KOPT-K1 (cell line): Measurements from ENCODE around the gene KYNU.

ENCODE experiments used
- H3K27ac ChIP-seq: fragments of 200-600 bp; sonication (generic); 2 replicates; pipeline ENCODE4 v1.5.1; 2016; ENCODE audit warnings: antibody characterized with exemption, mild to moderate bottlenecking, low read depth, low read length; ENCODE audit not compliant: poor library complexity, severe bottlenecking
- H3K36me3 ChIP-seq: fragments of 200-600 bp; sonication (generic); 2 replicates; pipeline ENCODE4 v1.5.1; 2017; ENCODE audit warnings: antibody characterized with exemption, mild to moderate bottlenecking, low read length, moderate library complexity; ENCODE audit not compliant: insufficient read depth
- H3K9me3 ChIP-seq: fragments of 200-600 bp; sonication (generic); 2 replicates; pipeline ENCODE4 v1.5.1; 2017; ENCODE audit warnings: antibody characterized with exemption, low read length, mild to moderate bottlenecking; ENCODE audit not compliant: insufficient read depth, poor library complexity, severe bottlenecking

Gene KYNU

GRCh38 chr2:142981069-142981378 is 103.6 kb downstream of the KYNU start:
- Histone ChIP-seq H3K27ac (no peak overlapping the region), H3K9me3 (no peaks in the 10 kb centered on the region), H3K36me3 (no peaks in the 10 kb centered on the region)

- H3K27ac ChIP-seq = no peak overlapping the region
Measured at GRCh38 chr2:142981756-142982155, 104.3 kb downstream of the KYNU start.

GRCh38 chr2:142983174-142983573 is 105.7 kb downstream of the KYNU start:
- Histone ChIP-seq H3K27ac (no peak overlapping the region), H3K9me3 (no peaks in the 10 kb centered on the region), H3K36me3 (no peaks in the 10 kb centered on the region)

More at GRCh38 chr2:142981756-142982155, 104.3 kb downstream of the KYNU start:
- Histone ChIP-seq H3K36me3 (no peaks in the 10 kb centered on the region), H3K9me3 (no peaks in the 10 kb centered on the region)

- no peaks in the 10 kb centered on the region for H3K36me3 ChIP-seq
- no peak overlapping the region for H3K27ac ChIP-seq
- H3K9me3 ChIP-seq = no peaks in the 10 kb centered on the region
Measured at GRCh38 chr2:142984657-142985056, 107.2 kb downstream of the KYNU start.

- no peaks in the 10 kb centered on the region for H3K9me3 ChIP-seq
- no peaks in the 10 kb centered on the region for H3K36me3 ChIP-seq
- no peak overlapping the region for H3K27ac ChIP-seq
Measured at GRCh38 chr2:142987044-142987443, 109.6 kb downstream of the KYNU start.

GRCh38 chr2:142989273-142990204 is 112.1 kb downstream of the KYNU start:
- Histone ChIP-seq H3K9me3 (no peaks in the 10 kb centered on the region), H3K36me3 (no peaks in the 10 kb centered on the region), H3K27ac (no peak overlapping the region)

- no peaks in the 10 kb centered on the region for H3K9me3 ChIP-seq
- H3K36me3 ChIP-seq = no peaks in the 10 kb centered on the region
- no peak overlapping the region for H3K27ac ChIP-seq
Measured at GRCh38 chr2:142991295-142991694, 113.8 kb downstream of the KYNU start.

- Histone ChIP-seq H3K27ac (no peak overlapping the region), H3K36me3 (no peaks in the 10 kb centered on the region), H3K9me3 (no peaks in the 10 kb centered on the region)
Measured at GRCh38 chr2:142992840-142993239, 115.4 kb downstream of the KYNU start.

- Histone ChIP-seq H3K9me3 (no peaks in the 10 kb centered on the region), H3K27ac (no peak overlapping the region), H3K36me3 (no peaks in the 10 kb centered on the region)
Measured at GRCh38 chr2:142993771-142994170, 116.3 kb downstream of the KYNU start.

GRCh38 chr2:142994665-142995064 is 117.2 kb downstream of the KYNU start:
- Histone ChIP-seq H3K9me3 (no peaks in the 10 kb centered on the region), H3K27ac (no peak overlapping the region), H3K36me3 (no peaks in the 10 kb centered on the region)

GRCh38 chr2:142997231-142997630 is 119.8 kb downstream of the KYNU start:
- H3K27ac ChIP-seq = no peak overlapping the region
- no peaks in the 10 kb centered on the region for H3K9me3 ChIP-seq
- H3K36me3 ChIP-seq = no peaks in the 10 kb centered on the region

GRCh38 chr2:143000599-143000998 is 123.1 kb downstream of the KYNU start:
- H3K36me3 ChIP-seq = no peaks in the 10 kb centered on the region
- no peak overlapping the region for H3K27ac ChIP-seq
- no peaks in the 10 kb centered on the region for H3K9me3 ChIP-seq

- Histone ChIP-seq H3K9me3 (no peaks in the 10 kb centered on the region), H3K36me3 (no peaks in the 10 kb centered on the region), H3K27ac (no peak overlapping the region)
Measured at GRCh38 chr2:143001501-143001900, 124.0 kb downstream of the KYNU start.

- Histone ChIP-seq H3K9me3 (no peaks in the 10 kb centered on the region), H3K36me3 (no peaks in the 10 kb centered on the region), H3K27ac (no peak overlapping the region)
Measured at GRCh38 chr2:143015656-143016055, 138.2 kb downstream of the KYNU start.

- Histone ChIP-seq H3K9me3 (no peaks in the 10 kb centered on the region), H3K27ac (no peak overlapping the region), H3K36me3 (no peaks in the 10 kb centered on the region)
Measured at GRCh38 chr2:143026411-143027054, 149.1 kb downstream of the KYNU start.

- H3K36me3 ChIP-seq = no peaks in the 10 kb centered on the region
- no peak overlapping the region for H3K27ac ChIP-seq
- H3K9me3 ChIP-seq = no peaks in the 10 kb centered on the region
Measured at GRCh38 chr2:143029141-143029540, 151.7 kb downstream of the KYNU start.
